CD14-positive monocyte (primary cell): ENCODE data around the gene LRRC1. TPM values are rescaled to one million over a fixed set of nuclear protein-coding genes. Genes with fewer than 3 reads are reported as not detected.

Experiments used
- DNase-seq, 3 donors: peaks; one replicate each; pipeline ENCODE4 v3.0.0-alpha.2; 2011 to 2022
- H2AFZ ChIP-seq: 2 replicates; pipeline ENCODE4 v1.6.0; 2012; ENCODE audit warnings: mild to moderate bottlenecking, low read depth, low read length, inconsistent platforms; ENCODE audit not compliant: insufficient read depth, poor library complexity, severe bottlenecking
- H3K27ac ChIP-seq, 2 donors: 1 replicate in 1 of 2; 2 replicates in 1 of 2; pipeline ENCODE4 v1.5.1; 2012 to 2013; ENCODE audit warnings: low read length in 2 of 2, control low read depth in 1 of 2, inconsistent platforms in 1 of 2, low read depth in 1 of 2, mild to moderate bottlenecking in 1 of 2
- H3K27me3 ChIP-seq, 2 donors: one replicate each; pipeline versions ENCODE4 v1.6.0 to v1.6.1; 2011 to 2013; ENCODE audit warnings: low read length in 2 of 2; ENCODE audit not compliant: control insufficient read depth in 2 of 2, insufficient read depth in 2 of 2
- H3K36me3 ChIP-seq, 2 donors: replicated peaks in 1 of 2; 1 replicate in 1 of 2; 2 replicates in 1 of 2; pipeline versions ENCODE4 v1.5.1 to v1.6.1; 2012 to 2013; ENCODE audit warnings: low read length in 2 of 2, control low read depth in 1 of 2, inconsistent platforms in 1 of 2, mild to moderate bottlenecking in 1 of 2; ENCODE audit not compliant: insufficient read depth in 2 of 2, control insufficient read depth in 1 of 2
- H3K4me1 ChIP-seq, 2 donors: 1 replicate in 1 of 2; 2 replicates in 1 of 2; pipeline versions ENCODE4 v1.5.1 to v1.6.1; 2012 to 2013; ENCODE audit warnings: low read length in 2 of 2, control low read depth in 1 of 2, inconsistent platforms in 1 of 2, mild to moderate bottlenecking in 1 of 2, moderate library complexity in 1 of 2; ENCODE audit not compliant: insufficient read depth in 2 of 2, control insufficient read depth in 1 of 2
- H3K4me2 ChIP-seq: replicated peaks from 2 replicates; pipeline ENCODE3; 2012; ENCODE audit warnings: low read length, moderate library complexity, mild to moderate bottlenecking; ENCODE audit not compliant: poor library complexity, severe bottlenecking; ENCODE audit errors: extremely low read depth
- H3K4me3 ChIP-seq, 3 experiments: fragments of 200-600 bp in 1 of 3; sonication (generic) in 1 of 3; replicated peaks in 1 of 3; 1 replicate in 2 of 3; 2 replicates in 1 of 3; pipeline ENCODE4 v1.5.1; 2011 to 2013; ENCODE audit warnings: low read length in 3 of 3, mild to moderate bottlenecking in 3 of 3, control low read depth in 2 of 3, low read depth in 2 of 3, inconsistent platforms in 1 of 3, moderate library complexity in 1 of 3
- H3K79me2 ChIP-seq: 2 replicates; pipeline ENCODE4 v1.6.0; 2012; ENCODE audit warnings: mild to moderate bottlenecking, control low read depth, inconsistent platforms, low read length, moderate library complexity; ENCODE audit not compliant: insufficient read depth
- H3K9ac ChIP-seq: 2 replicates; pipeline ENCODE4 v1.6.0; 2017; ENCODE audit warnings: low read length, mild to moderate bottlenecking; ENCODE audit not compliant: insufficient read depth, poor library complexity, severe bottlenecking
- H3K9me3 ChIP-seq, 2 donors: replicated peaks in 1 of 2; 1 replicate in 1 of 2; 2 replicates in 1 of 2; pipeline versions ENCODE4 v1.5.1 to v1.6.1; 2012 to 2013; ENCODE audit warnings: low read length in 2 of 2, control low read depth in 1 of 2; ENCODE audit not compliant: control insufficient read depth in 1 of 2, insufficient read depth in 1 of 2
- H4K20me1 ChIP-seq: 2 replicates; pipeline ENCODE4 v1.6.0; 2012; ENCODE audit warnings: mild to moderate bottlenecking, low read length, control low read depth, moderate library complexity; ENCODE audit not compliant: insufficient read depth
- H3K27ac Mint-ChIP-seq, 7 donors: one replicate each; pipeline ENCODE4 v1.8.0; 2020; ENCODE audit warnings: mild to moderate bottlenecking in 7 of 7, mixed read lengths in 7 of 7, moderate library complexity in 6 of 7, inconsistent platforms in 2 of 7
- H3K27me3 Mint-ChIP-seq, 3 donors: one replicate each; pipeline ENCODE4 v1.8.0; 2021 to 2022; ENCODE audit warnings: low read depth in 3 of 3, mild to moderate bottlenecking in 3 of 3, mixed read lengths in 3 of 3, moderate library complexity in 3 of 3, inconsistent platforms in 1 of 3
- H3K36me3 Mint-ChIP-seq, 2 donors: one replicate each; pipeline ENCODE4 v1.8.0; 2020; ENCODE audit warnings: mixed read lengths in 2 of 2, inconsistent platforms in 1 of 2, mild to moderate bottlenecking in 1 of 2
- H3K4me1 Mint-ChIP-seq: one replicate; pipeline ENCODE4 v1.8.0; 2020; ENCODE audit warnings: mild to moderate bottlenecking, mixed read lengths
- H3K4me3 Mint-ChIP-seq, 2 donors: one replicate each; pipeline ENCODE4 v1.8.0; 2020; ENCODE audit warnings: mild to moderate bottlenecking in 2 of 2, mixed read lengths in 2 of 2, moderate library complexity in 1 of 2
- H3K9me3 Mint-ChIP-seq, 7 donors: one replicate each; pipeline ENCODE4 v1.8.0; 2020 to 2022; ENCODE audit warnings: mixed read lengths in 7 of 7, mild to moderate bottlenecking in 6 of 7, moderate library complexity in 6 of 7, inconsistent platforms in 2 of 7
- CTCF ChIP-seq: fragments of 200-600 bp; IDR thresholded peaks from one replicate; pipeline ENCODE4 v1.8.0; 2022; ENCODE audit warnings: antibody characterized with exemption, mild to moderate bottlenecking
- WGBS: methylation state at CpG from one replicate; pipeline ENCODE4 v1.1.5; 2013; ENCODE audit warnings: missing lambda C conversion rate; ENCODE audit not compliant: insufficient coverage; 5-methylcytosine and 5-hydroxymethylcytosine counted together
- intact Hi-C, 2 donors: fragments of 100-400 bp; cut with micrococcal nuclease; formaldehyde crosslinking; loops; one replicate each; pipeline versions ENCODE4 v1.15.0 to v1.15.1; 2023
- polyA plus RNA-seq, 3 donors: library from polyadenylated mRNA; depleted of rRNA in 1 of 3; unstranded in 2 of 3; stranded (reverse) in 1 of 3; fragments of 300-500 nt in 2 of 3; fragments of >200 nt in 1 of 3; fragmentation: Illumina TruSeq in 2 of 3; gene quantifications; 1 replicate in 2 of 3; 2 replicates in 1 of 3; pipeline ENCODE4 v1.2.3, GENCODE V29; 2012 to 2021

Gene LRRC1
- polyA plus RNA-seq, 3 donors: 0.18 to 1.6 (median 0.92) TPM

GRCh38 chr6:53961679-53962370 lies 167.0 kb downstream of the LRRC1 start:
- peaks cover 0 to 3% (median 2%) of the 10 kb centered on the region in 3 donors for H3K27me3 Mint-ChIP-seq
- no peak overlapping the region for H3K27ac Mint-ChIP-seq
- no peaks in the 10 kb centered on the region for H3K36me3 Mint-ChIP-seq
- H3K4me1 ChIP-seq: no peaks in the 10 kb centered on the region
- no peak overlapping the region for H3K4me3 Mint-ChIP-seq
- intact Hi-C loops: no loop called here
- no peaks in the 10 kb centered on the region for H4K20me1 ChIP-seq
- no peak overlapping the region for H3K4me3 ChIP-seq
- no peaks in the 10 kb centered on the region for H3K79me2 ChIP-seq
- no peak for TF ChIP-seq CTCF
- WGBS: 93% methylated on average over 3 of the region's 7 CpGs
- no peaks in the 10 kb centered on the region for H3K27me3 ChIP-seq
- H3K4me2 ChIP-seq: no peak overlapping the region
- no peaks in the 10 kb centered on the region for H3K9me3 Mint-ChIP-seq
- no peak overlapping the region for H3K27ac ChIP-seq
- H3K4me1 Mint-ChIP-seq: no peaks in the 10 kb centered on the region
- H3K36me3 ChIP-seq: no peaks in the 10 kb centered on the region
- H3K9ac ChIP-seq: no peak overlapping the region
- no peaks in the 10 kb centered on the region for H3K9me3 ChIP-seq
- DNase-seq: no peak
- no peak overlapping the region for H2AFZ ChIP-seq

- no peak for TF ChIP-seq CTCF
- Histone ChIP-seq H3K9ac (no peak overlapping the region), H3K79me2 (no peaks in the 10 kb centered on the region), H3K4me3 (no peak overlapping the region), H3K27me3 (no peaks in the 10 kb centered on the region), H3K36me3 (no peaks in the 10 kb centered on the region), H3K9me3 (no peaks in the 10 kb centered on the region), H2AFZ (no peak overlapping the region), H3K4me2 (no peak overlapping the region), H3K27ac (no peak overlapping the region), H4K20me1 (no peaks in the 10 kb centered on the region), H3K4me1 (no peaks in the 10 kb centered on the region)
- DNase-seq: no peak
- Mint-ChIP-seq H3K4me3 (no peak overlapping the region), H3K27ac (no peak overlapping the region), H3K4me1 (no peaks in the 10 kb centered on the region), H3K36me3 (no peaks in the 10 kb centered on the region), H3K27me3 (peaks cover 0 to 3% (median 2%) of the 10 kb centered on the region in 3 donors), H3K9me3 (no peaks in the 10 kb centered on the region)
- 100% methylated on average over 1 of the region's 2 CpGs for WGBS
- intact Hi-C loops: no loop called here
Measured at GRCh38 chr6:53962646-53963045, 167.8 kb downstream of the LRRC1 start.
